ENCODE measurements around the gene MITF. TPM values are rescaled to one million over a fixed set of nuclear protein-coding genes. Genes with fewer than 3 reads are reported as not detected.

MITF gene
- total and polyA plus RNA-seq, 2 of the 4 experiments (the other 2 are of a cell fraction): 6.5 to 16.7 TPM

GRCh38 chr3:69985266-69985665 lies 246.0 kb downstream of the MITF start:
- Histone ChIP-seq H3K27me3 (ENCODE audit: control insufficient read depth, insufficient read depth, low read length) (peaks cover 7% of the 10 kb centered on the region), H3K36me3 (ENCODE audit: control insufficient read depth, insufficient read depth, low read length) (no peaks in the 10 kb centered on the region), H4K8ac (ENCODE audit: low read depth in 2 of 2, low read length in 2 of 2) (no peak overlapping the region), H2BK120ac (ENCODE audit: low read depth, low read length) (no peak overlapping the region), H3K23ac (ENCODE audit: low read depth, low read length) (no peak overlapping the region), H3K79me1 (ENCODE audit: low read depth in 1 of 2, low read length in 2 of 2) (no peaks in the 10 kb centered on the region), H2AFZ (replicated peaks; ENCODE audit: low read length, poor library complexity) (no peak overlapping the region), H4K91ac (ENCODE audit: insufficient read depth, low read depth, low read length) (no peak overlapping the region), H2BK15ac (ENCODE audit: low read depth, low read length) (no peak overlapping the region), H4K5ac (ENCODE audit: low read depth, low read length) (no peak overlapping the region), H2BK5ac (ENCODE audit: low read depth, low read length, poor library complexity, severe bottlenecking) (no peak overlapping the region), H3K14ac (replicated peaks; ENCODE audit: low read depth, low read length) (no peak overlapping the region), H3K9ac (ENCODE audit: low read depth, low read length) (no peak overlapping the region), H3K4me2 (ENCODE audit: low read depth, low read length) (no peak overlapping the region), H3K18ac (ENCODE audit: low read depth, low read length) (no peak overlapping the region), H3K9me3 (ENCODE audit: control insufficient read depth, insufficient read depth, low read length) (no peaks in the 10 kb centered on the region), H3K4ac (ENCODE audit: low read depth, low read length) (no peak overlapping the region), H4K20me1 (ENCODE audit: insufficient read depth, low read length) (no peaks in the 10 kb centered on the region), H3K9me1 (ENCODE audit: insufficient read depth, low read length) (no peaks in the 10 kb centered on the region), H3K56ac (ENCODE audit: extremely low read depth, insufficient read depth, low read length) (no peak overlapping the region), H2AK5ac (ENCODE audit: low read depth, low read length) (no peak overlapping the region), H3K4me3 (ENCODE audit: insufficient read depth, low read depth, low read length) (no peak overlapping the region), H2BK20ac (ENCODE audit: low read depth, low read length) (no peak overlapping the region), H3K4me1 (ENCODE audit: control insufficient read depth, insufficient read depth, low read length) (no peaks in the 10 kb centered on the region), H2AK9ac (replicated peaks; ENCODE audit: low read depth, low read length, poor library complexity) (no peak overlapping the region), H3K27ac (ENCODE audit: insufficient read depth, low read length) (no peak overlapping the region)
- CTCF ChIA-PET: no interaction called here
- TF ChIP-seq POLR2A (IDR thresholded peaks at IDR 0.05; ENCODE audit: low read depth, low read length) (no peak), RFX5 (IDR thresholded peaks at IDR 0.05; ENCODE audit: low read depth, low read length) (no peak), CEBPB (IDR thresholded peaks at IDR 0.05; ENCODE audit: low read depth, low read length) (no peak), CTCF (conservative IDR thresholded peaks at IDR 0.05; ENCODE audit: low read depth, low read length) (no peak), RAD21 (IDR thresholded peaks at IDR 0.05; ENCODE audit: low read length) (no peak)
- no CpG with 5 or more reads among the region's 4 CpGs for WGBS, 2 experiments (ENCODE audit: extremely low coverage in 2 of 2, insufficient read length in 1 of 2)
- DNase-seq (no peak), ATAC-seq (ENCODE audit: low read depth) (no peak)
- intact Hi-C loops (cut with micrococcal nuclease): no loop called here
- POLR2A ChIA-PET (ENCODE audit: unreplicated experiment): no interaction called here
- no TSS peak for BruUV-seq (replicated peaks)
- in situ Hi-C loops (cut with MboI; ENCODE audit: low sequenced_read_pairs): no loop called here
- dilution Hi-C loops (cut with HindIII; ENCODE audit: low sequenced_read_pairs, unreplicated experiment): no loop called here

All from IMR-90 (cell line).